ENCODE measurements around the gene LGR5.

LGR5 gene

DNA sequence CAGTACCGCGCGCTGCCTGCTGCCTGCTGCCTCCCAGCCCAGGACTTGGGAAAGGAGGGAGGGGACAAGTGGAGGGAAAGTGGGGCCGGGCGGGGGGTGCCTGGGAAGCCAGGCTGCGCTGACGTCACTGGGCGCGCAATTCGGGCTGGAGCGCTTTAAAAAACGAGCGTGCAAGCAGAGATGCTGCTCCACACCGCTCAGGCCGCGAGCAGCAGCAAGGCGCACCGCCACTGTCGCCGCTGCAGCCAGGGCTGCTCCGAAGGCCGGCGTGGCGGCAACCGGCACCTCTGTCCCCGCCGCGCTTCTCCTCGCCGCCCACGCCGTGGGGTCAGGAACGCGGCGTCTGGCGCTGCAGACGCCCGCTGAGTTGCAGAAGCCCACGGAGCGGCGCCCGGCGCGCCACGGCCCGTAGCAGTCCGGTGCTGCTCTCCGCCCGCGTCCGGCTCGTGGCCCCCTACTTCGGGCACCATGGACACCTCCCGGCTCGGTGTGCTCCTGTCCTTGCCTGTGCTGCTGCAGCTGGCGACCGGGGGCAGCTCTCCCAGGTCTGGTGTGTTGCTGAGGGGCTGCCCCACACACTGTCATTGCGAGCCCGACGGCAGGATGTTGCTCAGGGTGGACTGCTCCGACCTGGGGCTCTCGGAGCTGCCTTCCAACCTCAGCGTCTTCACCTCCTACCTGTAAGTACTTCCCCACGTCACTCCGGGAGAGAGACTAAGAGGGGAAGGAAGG, at the start of gene LGR5:
TSS of gene LGR5 (plus strand) at position 186 of the 732 bp plus-strand sequence. CDS start at position 469, 283 bp downstream.
- TF ChIP-seq JUND (IDR thresholded peaks at IDR 0.05; ENCODE audit: low read depth) = no peak
- in situ Hi-C loops (cut with HindIII; ENCODE audit: low pct_unique_long_range_greater_than_20kb, low sequenced_read_pairs) = no loop called here

DNA sequence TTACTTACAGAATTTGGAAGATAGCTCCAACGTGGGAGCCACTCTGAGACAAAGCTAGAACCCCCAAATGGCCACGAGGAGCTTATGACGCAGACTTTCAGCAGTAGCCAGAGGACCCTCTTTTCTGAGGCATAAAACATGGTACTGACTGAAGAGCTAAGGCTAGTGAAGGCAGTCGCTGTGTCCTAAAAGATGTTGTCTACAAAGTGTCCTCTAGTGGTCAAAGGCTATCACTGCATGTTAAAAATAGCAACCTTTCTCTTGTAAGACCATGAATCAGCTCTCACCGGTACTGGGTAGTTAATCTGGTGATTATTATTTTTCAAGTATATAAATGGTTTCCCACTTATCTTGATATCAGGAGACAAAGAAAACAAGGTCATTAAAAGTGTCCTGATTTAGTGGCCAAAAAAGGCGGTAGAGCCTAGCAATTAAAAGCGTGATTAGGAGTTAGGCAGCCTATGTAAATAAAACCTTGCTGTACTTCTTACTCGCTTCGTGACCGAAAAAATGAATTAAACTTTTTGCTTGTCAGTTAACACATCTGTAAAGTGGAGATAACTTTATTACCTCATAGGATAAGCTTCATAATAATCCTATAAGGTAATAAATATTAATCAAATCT, 47.0 kb upstream of the LGR5 start:
- in situ Hi-C loops (cut with HindIII; ENCODE audit: low pct_unique_long_range_greater_than_20kb, low sequenced_read_pairs) = no loop called here
- peak; percentile 67 to 82 for DNase-seq (ENCODE audit: low read depth in 1 of 2, low spot score in 1 of 2)
- no peak for TF ChIP-seq JUND (IDR thresholded peaks at IDR 0.05; ENCODE audit: low read depth)

More for the DNA sequence above, at the start of gene LGR5:
- peak in 1 of 2 experiments; percentile 34 for DNase-seq (ENCODE audit: low read depth in 1 of 2, low spot score in 1 of 2)

DNA sequence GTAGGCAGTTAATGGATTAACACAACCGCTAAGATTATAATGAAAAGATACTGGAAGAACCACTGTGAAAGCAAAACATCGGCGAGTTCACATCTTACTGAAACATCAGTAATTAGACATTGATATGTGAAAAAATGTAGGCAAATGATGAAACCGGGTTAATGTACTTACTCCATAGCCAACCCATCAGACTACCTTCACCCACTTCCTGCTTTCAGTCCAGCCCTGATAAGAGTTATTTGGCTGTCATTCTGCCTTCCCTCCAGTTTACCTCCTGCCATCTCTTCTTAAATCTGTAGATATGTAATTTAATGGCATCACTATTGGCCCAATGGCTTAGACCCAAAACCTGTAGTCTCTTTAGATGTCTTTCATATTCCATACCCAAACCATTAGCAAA, 46.0 kb upstream of the LGR5 start:
- TF ChIP-seq JUND (IDR thresholded peaks at IDR 0.05; ENCODE audit: low read depth) = no peak
- no peak for DNase-seq (ENCODE audit: low read depth in 1 of 2, low spot score in 1 of 2)
- in situ Hi-C loops (cut with HindIII; ENCODE audit: low pct_unique_long_range_greater_than_20kb, low sequenced_read_pairs) = no loop called here

- TF ChIP-seq JUND (IDR thresholded peaks at IDR 0.05; ENCODE audit: low read depth) = no peak
- in situ Hi-C loops (cut with HindIII; ENCODE audit: low pct_unique_long_range_greater_than_20kb, low sequenced_read_pairs) = no loop called here
- no peak for DNase-seq (ENCODE audit: low read depth in 1 of 2, low spot score in 1 of 2)
Observed at GRCh38 chr12:71397433-71397954, 42.1 kb upstream of the LGR5 start.

DNA sequence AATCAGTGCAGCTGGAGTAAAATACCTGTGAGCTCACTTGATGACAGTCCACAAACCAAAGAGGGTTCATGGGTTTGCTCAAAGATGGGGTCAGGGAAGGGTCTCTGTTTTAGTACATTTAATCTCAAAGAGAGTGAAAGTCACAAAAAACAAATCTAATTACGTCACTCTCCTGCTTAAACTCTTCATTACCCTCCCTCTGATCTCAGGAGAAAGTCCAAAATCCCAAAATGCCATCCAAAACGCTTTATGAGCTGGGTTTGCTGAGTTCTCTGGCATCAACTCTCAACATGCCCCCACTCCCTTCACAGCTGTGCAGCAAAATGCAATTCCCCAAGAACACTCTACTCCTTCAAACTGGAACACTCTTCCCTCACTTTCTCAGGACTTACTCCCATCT, 40.4 kb upstream of the LGR5 start:
- no peak for DNase-seq (ENCODE audit: low read depth in 1 of 2, low spot score in 1 of 2)
- TF ChIP-seq JUND (IDR thresholded peaks at IDR 0.05; ENCODE audit: low read depth) = no peak
- in situ Hi-C loops (cut with HindIII; ENCODE audit: low pct_unique_long_range_greater_than_20kb, low sequenced_read_pairs) = no loop called here

- TF ChIP-seq JUND (IDR thresholded peaks at IDR 0.05; ENCODE audit: low read depth) = no peak
- in situ Hi-C loops (cut with HindIII; ENCODE audit: low pct_unique_long_range_greater_than_20kb, low sequenced_read_pairs) = no loop called here
- no peak for DNase-seq (ENCODE audit: low read depth in 1 of 2, low spot score in 1 of 2)
Observed at GRCh38 chr12:71400481-71400880, 39.1 kb upstream of the LGR5 start.

- no peak for TF ChIP-seq JUND (IDR thresholded peaks at IDR 0.05; ENCODE audit: low read depth)
- DNase-seq (ENCODE audit: low read depth in 1 of 2, low spot score in 1 of 2) = no peak
- in situ Hi-C loops (cut with HindIII; ENCODE audit: low pct_unique_long_range_greater_than_20kb, low sequenced_read_pairs) = no loop called here
Observed at GRCh38 chr12:71405884-71406283, 33.7 kb upstream of the LGR5 start.

GRCh38 chr12:71407732-71408131, 31.9 kb upstream of the LGR5 start:
- DNase-seq (ENCODE audit: low read depth in 1 of 2, low spot score in 1 of 2) = no peak
- TF ChIP-seq JUND (IDR thresholded peaks at IDR 0.05; ENCODE audit: low read depth) = no peak
- in situ Hi-C loops (cut with HindIII; ENCODE audit: low pct_unique_long_range_greater_than_20kb, low sequenced_read_pairs) = no loop called here

GRCh38 chr12:71410844-71411243, 28.8 kb upstream of the LGR5 start:
- no peak for DNase-seq (ENCODE audit: low read depth in 1 of 2, low spot score in 1 of 2)
- no peak for TF ChIP-seq JUND (IDR thresholded peaks at IDR 0.05; ENCODE audit: low read depth)
- in situ Hi-C loops (cut with HindIII; ENCODE audit: low pct_unique_long_range_greater_than_20kb, low sequenced_read_pairs) = no loop called here

- in situ Hi-C loops (cut with HindIII; ENCODE audit: low pct_unique_long_range_greater_than_20kb, low sequenced_read_pairs) = no loop called here
- no peak for DNase-seq (ENCODE audit: low read depth in 1 of 2, low spot score in 1 of 2)
- TF ChIP-seq JUND (IDR thresholded peaks at IDR 0.05; ENCODE audit: low read depth) = no peak
Observed at GRCh38 chr12:71411635-71412034, 28.0 kb upstream of the LGR5 start.

DNA sequence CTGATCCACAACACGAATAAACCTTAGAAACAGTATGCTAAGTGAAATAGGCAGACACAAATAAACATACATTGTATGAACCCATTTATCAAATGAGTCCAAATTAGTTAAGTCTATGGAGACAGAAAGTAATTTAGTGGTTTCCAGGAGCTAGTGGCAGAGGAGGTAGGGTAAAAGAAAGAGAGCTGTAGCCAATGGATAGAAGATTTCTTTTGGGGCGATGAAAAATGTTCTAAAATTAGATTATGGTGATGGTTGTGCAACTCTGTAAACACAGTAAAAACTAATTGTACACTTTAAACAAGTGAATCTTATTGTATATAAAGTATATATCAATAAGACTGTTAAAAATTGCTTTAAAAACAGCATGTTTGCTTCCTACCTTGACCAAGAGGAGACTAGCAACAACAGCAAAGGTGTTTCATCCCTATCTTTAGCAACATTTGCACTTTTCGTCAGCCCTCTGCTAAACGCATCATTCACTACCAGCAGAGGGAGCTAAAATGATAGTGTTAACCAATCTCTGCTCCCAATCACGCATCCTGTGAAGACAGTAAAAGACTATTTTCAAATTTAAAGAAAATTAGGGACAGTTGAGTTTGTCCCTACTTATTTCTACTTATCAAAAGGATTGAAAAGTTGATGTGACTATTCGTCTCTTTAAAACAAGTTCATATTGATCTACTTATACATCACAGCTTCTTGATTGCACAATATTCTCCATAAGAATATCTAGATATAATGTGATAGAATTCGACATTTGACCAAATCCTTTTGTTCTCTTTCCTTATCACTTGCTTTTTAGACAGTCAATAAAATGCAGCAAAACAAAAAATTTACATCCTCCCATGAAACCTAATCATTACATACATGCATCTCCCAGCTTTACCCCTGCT, 24.0 kb upstream of the LGR5 start:
- in situ Hi-C loops (cut with HindIII; ENCODE audit: low pct_unique_long_range_greater_than_20kb, low sequenced_read_pairs) = no loop called here
- DNase-seq (ENCODE audit: low read depth in 1 of 2, low spot score in 1 of 2) = peak; percentile 52 to 77
- TF ChIP-seq JUND (IDR thresholded peaks at IDR 0.05; ENCODE audit: low read depth) = no peak

DNA sequence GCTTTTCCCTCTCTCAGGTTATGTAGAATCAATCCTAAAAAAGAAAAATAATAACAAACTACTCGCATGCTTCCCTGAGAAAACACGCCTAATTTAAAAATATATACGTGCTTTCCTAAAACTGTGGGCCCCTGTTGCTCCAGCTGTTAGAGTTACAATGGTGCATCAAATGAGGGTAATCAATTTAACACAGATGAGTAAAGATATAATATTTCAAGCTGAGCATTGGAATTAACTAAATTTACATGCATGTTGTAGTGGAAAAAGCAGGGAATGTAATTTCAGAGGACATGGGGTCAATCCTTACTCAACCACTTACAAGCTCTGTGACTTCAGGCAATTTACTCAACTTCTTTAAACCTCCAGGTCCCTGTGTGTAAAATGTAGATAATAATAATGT, 22.4 kb upstream of the LGR5 start:
- no peak for TF ChIP-seq JUND (IDR thresholded peaks at IDR 0.05; ENCODE audit: low read depth)

More for the DNA sequence above, 22.4 kb upstream of the LGR5 start:
- in situ Hi-C loops (cut with HindIII; ENCODE audit: low pct_unique_long_range_greater_than_20kb, low sequenced_read_pairs) = no loop called here
- DNase-seq (ENCODE audit: low read depth in 1 of 2, low spot score in 1 of 2) = no peak
